ENCODE results near the gene ERFE.

GRCh38 chr2:238116298-238117198 is 42.2 kb upstream of the ERFE start:
- TF ChIP-seq CTCF (IDR thresholded peaks at IDR 0.05) (no peak), EZH2 (IDR thresholded peaks at IDR 0.05) (no peak)
